ENCODE data around the gene TFCP2. TPM values are rescaled to one million over a fixed set of nuclear protein-coding genes. Genes with fewer than 3 reads are reported as not detected.

The TFCP2 gene
- total RNA-seq, 1 donor = 7.8 TPM

DNA sequence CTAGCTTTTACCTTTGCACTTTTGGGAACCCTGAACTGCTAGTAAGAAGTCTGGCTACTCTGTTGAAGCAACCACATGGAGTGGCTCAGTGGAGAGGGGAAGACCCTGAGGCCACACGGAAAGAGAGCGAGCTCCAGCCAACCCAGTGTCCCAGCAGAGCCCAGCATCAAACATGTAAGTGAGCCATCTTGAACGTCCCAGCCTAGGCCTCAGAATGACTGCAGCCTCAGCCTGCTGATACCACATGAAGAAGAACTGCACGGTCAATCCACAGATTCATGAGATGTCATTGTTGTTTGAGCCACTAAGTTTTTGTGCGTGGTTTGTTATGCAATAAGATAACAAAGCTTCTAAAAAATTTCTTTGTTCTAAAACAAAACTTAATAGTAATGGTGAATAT, 40.2 kb downstream of the TFCP2 start:
- TF ChIP-seq, protein P1, sequence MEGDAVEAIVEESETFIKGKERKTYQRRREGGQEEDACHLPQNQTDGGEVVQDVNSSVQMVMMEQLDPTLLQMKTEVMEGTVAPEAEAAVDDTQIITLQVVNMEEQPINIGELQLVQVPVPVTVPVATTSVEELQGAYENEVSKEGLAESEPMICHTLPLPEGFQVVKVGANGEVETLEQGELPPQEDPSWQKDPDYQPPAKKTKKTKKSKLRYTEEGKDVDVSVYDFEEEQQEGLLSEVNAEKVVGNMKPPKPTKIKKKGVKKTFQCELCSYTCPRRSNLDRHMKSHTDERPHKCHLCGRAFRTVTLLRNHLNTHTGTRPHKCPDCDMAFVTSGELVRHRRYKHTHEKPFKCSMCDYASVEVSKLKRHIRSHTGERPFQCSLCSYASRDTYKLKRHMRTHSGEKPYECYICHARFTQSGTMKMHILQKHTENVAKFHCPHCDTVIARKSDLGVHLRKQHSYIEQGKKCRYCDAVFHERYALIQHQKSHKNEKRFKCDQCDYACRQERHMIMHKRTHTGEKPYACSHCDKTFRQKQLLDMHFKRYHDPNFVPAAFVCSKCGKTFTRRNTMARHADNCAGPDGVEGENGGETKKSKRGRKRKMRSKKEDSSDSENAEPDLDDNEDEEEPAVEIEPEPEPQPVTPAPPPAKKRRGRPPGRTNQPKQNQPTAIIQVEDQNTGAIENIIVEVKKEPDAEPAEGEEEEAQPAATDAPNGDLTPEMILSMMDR (IDR thresholded peaks at IDR 0.05; ENCODE audit: insufficient read depth, low read depth, low read length) = no peak
- no peak for DNase-seq (ENCODE audit: low read depth)
- no peak overlapping the region for H3K4me3 ChIP-seq (ENCODE audit: low read depth, low read length)

DNA sequence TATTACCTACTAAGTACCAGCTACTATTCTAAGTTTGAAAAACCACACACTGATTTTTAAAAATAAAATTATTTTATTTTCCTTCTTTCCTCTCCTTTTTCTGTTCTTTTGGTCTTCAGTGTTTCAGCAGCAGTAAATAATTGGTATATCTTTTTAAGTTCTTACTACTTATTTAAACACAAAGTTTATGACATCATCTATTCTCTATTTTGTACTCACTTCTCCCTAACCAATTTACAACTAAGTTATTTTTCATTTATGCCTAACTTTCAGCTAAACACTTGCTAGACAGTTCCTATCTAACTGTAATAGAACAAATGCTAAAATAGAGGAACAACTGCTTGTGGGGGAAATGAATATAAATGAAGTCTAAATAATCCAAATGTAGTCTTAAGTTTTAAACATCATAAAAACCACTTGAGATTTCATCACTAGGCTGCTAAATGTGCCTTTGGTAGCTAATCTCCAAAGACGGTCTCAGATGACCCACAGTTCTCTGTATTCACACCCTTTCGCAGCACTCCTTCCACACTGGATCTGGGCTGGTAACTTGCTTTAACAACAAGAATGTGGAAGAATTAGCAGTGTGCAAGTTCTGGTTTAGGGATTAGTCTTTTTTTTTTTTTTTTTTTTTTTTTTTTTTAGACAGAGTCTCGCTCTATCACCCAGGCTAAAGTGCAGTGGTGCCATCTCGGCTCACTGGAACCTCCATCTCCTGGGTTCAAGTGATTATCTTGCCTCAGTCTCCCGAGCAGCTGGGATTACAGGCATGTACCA, 41.0 kb downstream of the TFCP2 start:
- DNase-seq (ENCODE audit: low read depth) = no peak
- TF ChIP-seq, protein P1 (IDR thresholded peaks at IDR 0.05; ENCODE audit: insufficient read depth, low read depth, low read length) = no peak
- no peak overlapping the region for H3K4me3 ChIP-seq (ENCODE audit: low read depth, low read length)

- TF ChIP-seq, protein P1 (IDR thresholded peaks at IDR 0.05; ENCODE audit: insufficient read depth, low read depth, low read length) = no peak
- H3K4me3 ChIP-seq (ENCODE audit: low read depth, low read length) = no peak overlapping the region
- DNase-seq (ENCODE audit: low read depth) = peak; percentile 19
Observed at GRCh38 chr12:51128919-51129318, 44.0 kb downstream of the TFCP2 start.

- TF ChIP-seq, protein P1 (IDR thresholded peaks at IDR 0.05; ENCODE audit: insufficient read depth, low read depth, low read length) = no peak
- DNase-seq (ENCODE audit: low read depth) = no peak
- H3K4me3 ChIP-seq (ENCODE audit: low read depth, low read length) = no peak overlapping the region
Observed at GRCh38 chr12:51127050-51127729, 45.7 kb downstream of the TFCP2 start.

DNA sequence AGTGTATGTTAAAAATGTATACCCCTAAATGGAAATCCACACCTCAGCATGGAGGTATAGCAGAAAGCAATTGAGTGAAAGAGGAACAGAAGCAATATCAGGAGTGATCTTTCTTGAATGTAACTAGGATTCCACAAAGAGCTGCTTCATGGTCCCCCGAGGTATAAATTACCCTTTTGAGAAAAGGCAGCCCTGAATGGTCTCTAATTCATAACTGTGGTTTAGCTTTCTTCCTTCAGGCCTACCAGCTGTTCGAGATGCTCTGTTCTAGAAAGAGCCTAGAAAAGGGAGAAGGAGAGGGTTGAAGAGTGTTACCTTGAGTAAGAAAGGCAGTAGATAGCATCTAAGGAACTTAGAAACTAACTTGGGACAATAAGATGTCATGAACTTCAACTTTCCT, 46.6 kb downstream of the TFCP2 start:
- TF ChIP-seq, protein P1 (IDR thresholded peaks at IDR 0.05; ENCODE audit: insufficient read depth, low read depth, low read length) = no peak
- DNase-seq (ENCODE audit: low read depth) = no peak
- no peak overlapping the region for H3K4me3 ChIP-seq (ENCODE audit: low read depth, low read length)

- no peak overlapping the region for H3K4me3 ChIP-seq (ENCODE audit: low read depth, low read length)
- TF ChIP-seq, protein P1 (IDR thresholded peaks at IDR 0.05; ENCODE audit: insufficient read depth, low read depth, low read length) = no peak
- DNase-seq (ENCODE audit: low read depth) = no peak
Observed at GRCh38 chr12:51124504-51124903, 48.4 kb downstream of the TFCP2 start.
